SK-N-MC (cell line): ENCODE results near the gene SGSH.

Source experiments
- EZH2 ChIP-seq: fragments of 200-600 bp; sonication (generic); IDR thresholded peaks from one replicate; pipeline ENCODE4 v1.6.1; 2017; ENCODE audit warnings: antibody characterized with exemption
- POLR2AphosphoS5 ChIP-seq: IDR thresholded peaks from 2 replicates; pipeline ENCODE4 v1.6.1; 2012; ENCODE audit warnings: mild to moderate bottlenecking, low read depth, low read length, borderline replicate concordance

DNA sequence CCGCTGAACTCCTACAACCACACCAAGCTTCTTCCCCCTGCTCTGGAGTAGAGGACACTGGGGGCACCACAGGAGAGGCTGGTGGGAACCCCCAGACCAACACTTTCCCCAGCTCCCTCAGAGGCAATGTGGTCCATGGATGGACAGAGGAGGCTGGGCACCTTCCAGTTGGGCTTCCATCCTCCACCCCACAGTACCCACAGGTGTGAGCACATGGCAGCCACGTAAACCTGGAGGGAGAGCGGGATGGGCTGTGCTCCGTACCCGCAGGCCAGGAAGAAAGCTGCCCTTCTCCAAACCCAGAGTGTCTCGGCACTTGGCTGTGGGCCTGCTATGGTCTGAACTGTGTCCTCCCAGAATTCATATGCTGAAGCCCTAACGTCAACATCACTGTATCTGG is 1.7 kb downstream of the SGSH start:
- TF ChIP-seq EZH2: no peak
- no peak for TF ChIP-seq POLR2AphosphoS5
